HEK293 (cell line): ENCODE results near the gene HGF.

Source experiments
- CTCF ChIA-PET: fragments of 350-600 bp; formaldehyde crosslinking; extraction: SDS; loops from one replicate; lab custom pipeline; 2021; ENCODE audit warnings: antibody characterized with exemption; lab: Yijun Ruan, JAX
- POLR2A ChIA-PET: fragments of 300-600 bp; formaldehyde crosslinking; extraction: SDS; loops from one replicate; lab custom pipeline; 2020; ENCODE audit warnings: antibody characterized with exemption, inconsistent platforms; lab: Yijun Ruan, JAX
- H3K27ac ChIP-seq: fragments of 200-500 bp; sonication (Bioruptor generic); 2 replicates; pipeline ENCODE4 v1.5.1; 2014; ENCODE audit warnings: low read depth, low read length, control low read depth, inconsistent platforms; ENCODE audit errors: extremely low read depth
- H3K36me3 ChIP-seq, 2 experiments: fragments of 200-500 bp in 1 of 2; sonication (Bioruptor generic) in 1 of 2; 1 replicate in 1 of 2; 2 replicates in 1 of 2; pipeline ENCODE4 v1.5.1; 2014 to 2017; ENCODE audit warnings: inconsistent platforms in 2 of 2, low read length in 2 of 2; ENCODE audit not compliant: control insufficient read depth in 2 of 2, insufficient read depth in 1 of 2
- H3K4me1 ChIP-seq: fragments of 200-500 bp; sonication (Bioruptor generic); 2 replicates; pipeline ENCODE4 v1.5.1; 2014; ENCODE audit warnings: mild to moderate bottlenecking, low read length, inconsistent platforms; ENCODE audit not compliant: control insufficient read depth, insufficient read depth
- H3K4me3 ChIP-seq: 2 replicates; pipeline ENCODE4 v1.5.1; 2011; ENCODE audit warnings: low read depth, mild to moderate bottlenecking, control low read depth, low read length, moderate library complexity
- H3K9me3 ChIP-seq: fragments of 200-500 bp; sonication (Bioruptor generic); 2 replicates; pipeline ENCODE4 v1.5.1; 2014; ENCODE audit warnings: low read depth, low read length, inconsistent platforms; ENCODE audit not compliant: control insufficient read depth, insufficient read depth
- GFI1B ChIP-seq: fragments of 450-650 bp; formaldehyde crosslinking; IDR thresholded peaks from 2 replicates; pipeline ENCODE4 v1.5.1; 2016; ENCODE audit warnings: missing biosample characterization, missing genetic modification characterization
- KLF9 ChIP-seq: fragments of 450-650 bp; formaldehyde crosslinking; IDR thresholded peaks from 2 replicates; pipeline ENCODE4 v1.5.1; 2016; ENCODE audit warnings: missing biosample characterization, missing genetic modification characterization, low read depth
- OSR2 ChIP-seq: fragments of 450-650 bp; formaldehyde crosslinking; IDR thresholded peaks from 2 replicates; pipeline ENCODE4 v1.5.1; 2016; ENCODE audit warnings: missing biosample characterization, missing genetic modification characterization
- REST ChIP-seq: fragments of 450-650 bp; formaldehyde crosslinking; IDR thresholded peaks from 2 replicates; pipeline ENCODE4 v1.5.1; 2016; ENCODE audit warnings: missing biosample characterization, missing genetic modification characterization
- TCF7L2 ChIP-seq: IDR thresholded peaks from 2 replicates; pipeline ENCODE4 v1.6.1; 2011; ENCODE audit warnings: low read depth, mild to moderate bottlenecking, inconsistent platforms, low read length, moderate library complexity, borderline replicate concordance
- TSHZ1 ChIP-seq: fragments of 450-650 bp; formaldehyde crosslinking; IDR thresholded peaks from 2 replicates; pipeline ENCODE4 v1.5.1; 2016; ENCODE audit warnings: missing biosample characterization, missing genetic modification characterization, borderline replicate concordance
- ZEB2 ChIP-seq: fragments of 450-650 bp; formaldehyde crosslinking; IDR thresholded peaks from 2 replicates; pipeline ENCODE4 v1.5.1; 2016; ENCODE audit warnings: missing biosample characterization, missing genetic modification characterization
- ZNF394 ChIP-seq: fragments of 450-650 bp; formaldehyde crosslinking; IDR thresholded peaks from 2 replicates; pipeline ENCODE4 v1.5.1; 2016; ENCODE audit warnings: missing biosample characterization, missing genetic modification characterization, mild to moderate bottlenecking, moderate library complexity, borderline replicate concordance
- ZNF416 ChIP-seq: fragments of 450-650 bp; formaldehyde crosslinking; IDR thresholded peaks from 2 replicates; pipeline ENCODE4 v1.5.1; 2016; ENCODE audit warnings: missing biosample characterization, missing genetic modification characterization
- ZNF529 ChIP-seq: fragments of 450-650 bp; formaldehyde crosslinking; IDR thresholded peaks from 2 replicates; pipeline ENCODE4 v1.5.1; 2017; ENCODE audit warnings: missing genetic modification characterization, missing biosample characterization; ENCODE audit not compliant: insufficient replicate concordance
- ZNF544 ChIP-seq: fragments of 450-650 bp; formaldehyde crosslinking; IDR thresholded peaks from 2 replicates; pipeline ENCODE4 v1.5.0; 2017; ENCODE audit warnings: missing biosample characterization, missing genetic modification characterization
- ZNF626 ChIP-seq: fragments of 450-650 bp; sonication (Bioruptor Pico); formaldehyde crosslinking; IDR thresholded peaks from 2 replicates; pipeline ENCODE4 v1.5.1; 2018; ENCODE audit warnings: missing biosample characterization, missing genetic modification characterization, inconsistent platforms
- ZNF692 ChIP-seq: fragments of 450-650 bp; formaldehyde crosslinking; IDR thresholded peaks from 2 replicates; pipeline ENCODE4 v1.5.1; 2016; ENCODE audit warnings: missing biosample characterization, missing genetic modification characterization
- ZSCAN23 ChIP-seq: fragments of 450-650 bp; formaldehyde crosslinking; IDR thresholded peaks from 2 replicates; pipeline ENCODE4 v1.5.1; 2016; ENCODE audit warnings: missing biosample characterization, missing genetic modification characterization

HGF gene

GRCh38 chr7:81776948-81777630 lies 7.2 kb upstream of the HGF start:
- ChIA-PET POLR2A (no interaction called here), CTCF (interaction anchor here (0.7 to 1.1 kb wide), 2 partner anchors 71 kb away, joined by 3 read pairs; no protein-coding TSS in a partner anchor)
- H3K36me3 ChIP-seq: no peaks in the 10 kb centered on the region
- H3K4me3 ChIP-seq: no peak overlapping the region
- no peaks in the 10 kb centered on the region for H3K9me3 ChIP-seq
- no peak overlapping the region for H3K27ac ChIP-seq
- H3K4me1 ChIP-seq: no peaks in the 10 kb centered on the region
- no peak for TF ChIP-seq ZSCAN23
- no peak for TF ChIP-seq REST (tag by site-specific recombination)
- TF ChIP-seq TSHZ1: no peak
- TF ChIP-seq TCF7L2: no peak
- TF ChIP-seq ZNF692 (tag by site-specific recombination): no peak
- no peak for TF ChIP-seq ZNF529 (tag by site-specific recombination)

- Histone ChIP-seq H3K9me3 (no peaks in the 10 kb centered on the region), H3K27ac (no peak overlapping the region), H3K36me3 (no peaks in the 10 kb centered on the region), H3K4me3 (no peak overlapping the region), H3K4me1 (no peaks in the 10 kb centered on the region)
- no peak for TF ChIP-seq OSR2
- TF ChIP-seq ZNF626 (tag by site-specific recombination): no peak
- no peak for TF ChIP-seq KLF9 (tag by site-specific recombination)
- no peak for TF ChIP-seq ZNF544 (tag by site-specific recombination)
- no peak for TF ChIP-seq ZEB2 (tag by site-specific recombination)
- no peak for TF ChIP-seq GFI1B
- TF ChIP-seq ZNF416 (tag by site-specific recombination): no peak
- no peak for TF ChIP-seq ZNF394 (tag by site-specific recombination)
- POLR2A ChIA-PET: no interaction called here
- CTCF ChIA-PET: no interaction called here
Measured at GRCh38 chr7:81776161-81776560, 6.3 kb upstream of the HGF start.
